ENCODE measurements around the gene NUTF2.

DNA sequence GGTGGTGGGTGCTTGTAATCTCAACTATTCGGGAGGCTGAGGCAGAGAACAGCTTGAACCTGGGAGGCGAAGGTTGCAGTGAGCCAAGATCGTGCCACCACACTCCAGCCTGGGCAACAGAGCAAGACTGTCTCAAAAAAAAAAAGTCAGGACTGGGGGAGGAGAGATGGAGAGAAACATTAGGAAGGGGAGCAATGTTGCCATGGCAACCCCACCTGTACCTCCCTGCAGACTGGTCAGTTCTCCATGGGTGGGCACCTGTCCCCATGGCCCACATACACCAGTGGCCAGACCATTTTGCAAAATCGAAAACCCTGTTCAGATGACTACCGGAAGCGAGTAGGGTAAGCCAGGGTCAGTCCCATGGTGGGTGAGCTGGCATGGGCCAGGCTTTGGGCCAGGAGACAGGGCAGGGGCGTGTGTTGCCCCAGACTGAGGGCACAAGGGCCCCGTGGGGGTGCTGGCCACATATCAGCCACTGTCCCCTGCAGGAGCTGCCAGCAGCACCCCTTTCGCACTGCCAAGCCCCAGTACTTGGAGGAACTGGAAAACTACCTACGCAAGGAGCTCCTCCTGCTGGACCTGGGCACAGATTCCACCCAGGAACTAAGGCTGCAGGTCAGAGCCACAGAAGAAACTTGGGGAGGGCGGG, 26.0 kb upstream of the NUTF2 start:
- TF ChIP-seq BACH1 (IDR thresholded peaks at IDR 0.05; ENCODE audit: borderline replicate concordance) (no peak), HDAC6 (IDR thresholded peaks at IDR 0.05; ENCODE audit: unreplicated experiment) (no peak), POLR2AphosphoS5 (IDR thresholded peaks at IDR 0.05; ENCODE audit: low read length) (no peak), POLR2A (IDR thresholded peaks at IDR 0.05; ENCODE audit: low read depth, low read length) (no peak), CBX3 (IDR thresholded peaks at IDR 0.05; ENCODE audit: borderline replicate concordance, low read depth) (no peak), CHD2 (IDR thresholded peaks at IDR 0.05; ENCODE audit: borderline replicate concordance, low read depth, low read length) (no peak), HDAC2 (IDR thresholded peaks at IDR 0.05) (no peak), CREM (IDR thresholded peaks at IDR 0.05; ENCODE audit: low read depth) (no peak), HCFC1 (IDR thresholded peaks at IDR 0.05; ENCODE audit: low read length) (no peak)
- TF ChIP-seq, protein P1, sequence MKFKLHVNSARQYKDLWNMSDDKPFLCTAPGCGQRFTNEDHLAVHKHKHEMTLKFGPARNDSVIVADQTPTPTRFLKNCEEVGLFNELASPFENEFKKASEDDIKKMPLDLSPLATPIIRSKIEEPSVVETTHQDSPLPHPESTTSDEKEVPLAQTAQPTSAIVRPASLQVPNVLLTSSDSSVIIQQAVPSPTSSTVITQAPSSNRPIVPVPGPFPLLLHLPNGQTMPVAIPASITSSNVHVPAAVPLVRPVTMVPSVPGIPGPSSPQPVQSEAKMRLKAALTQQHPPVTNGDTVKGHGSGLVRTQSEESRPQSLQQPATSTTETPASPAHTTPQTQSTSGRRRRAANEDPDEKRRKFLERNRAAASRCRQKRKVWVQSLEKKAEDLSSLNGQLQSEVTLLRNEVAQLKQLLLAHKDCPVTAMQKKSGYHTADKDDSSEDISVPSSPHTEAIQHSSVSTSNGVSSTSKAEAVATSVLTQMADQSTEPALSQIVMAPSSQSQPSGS (IDR thresholded peaks at IDR 0.05; ENCODE audit: low read length) = no peak
- TF ChIP-seq, protein P2, sequence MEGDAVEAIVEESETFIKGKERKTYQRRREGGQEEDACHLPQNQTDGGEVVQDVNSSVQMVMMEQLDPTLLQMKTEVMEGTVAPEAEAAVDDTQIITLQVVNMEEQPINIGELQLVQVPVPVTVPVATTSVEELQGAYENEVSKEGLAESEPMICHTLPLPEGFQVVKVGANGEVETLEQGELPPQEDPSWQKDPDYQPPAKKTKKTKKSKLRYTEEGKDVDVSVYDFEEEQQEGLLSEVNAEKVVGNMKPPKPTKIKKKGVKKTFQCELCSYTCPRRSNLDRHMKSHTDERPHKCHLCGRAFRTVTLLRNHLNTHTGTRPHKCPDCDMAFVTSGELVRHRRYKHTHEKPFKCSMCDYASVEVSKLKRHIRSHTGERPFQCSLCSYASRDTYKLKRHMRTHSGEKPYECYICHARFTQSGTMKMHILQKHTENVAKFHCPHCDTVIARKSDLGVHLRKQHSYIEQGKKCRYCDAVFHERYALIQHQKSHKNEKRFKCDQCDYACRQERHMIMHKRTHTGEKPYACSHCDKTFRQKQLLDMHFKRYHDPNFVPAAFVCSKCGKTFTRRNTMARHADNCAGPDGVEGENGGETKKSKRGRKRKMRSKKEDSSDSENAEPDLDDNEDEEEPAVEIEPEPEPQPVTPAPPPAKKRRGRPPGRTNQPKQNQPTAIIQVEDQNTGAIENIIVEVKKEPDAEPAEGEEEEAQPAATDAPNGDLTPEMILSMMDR (IDR thresholded peaks at IDR 0.05 in 2 of 3, conservative IDR thresholded peaks at IDR 0.05 in 1 of 3; ENCODE audit: control insufficient read depth in 2 of 3, extremely low read depth in 1 of 3, insufficient read depth in 1 of 3, low read depth in 3 of 3, low read length in 3 of 3) = no peak
- TF ChIP-seq, protein P3, sequence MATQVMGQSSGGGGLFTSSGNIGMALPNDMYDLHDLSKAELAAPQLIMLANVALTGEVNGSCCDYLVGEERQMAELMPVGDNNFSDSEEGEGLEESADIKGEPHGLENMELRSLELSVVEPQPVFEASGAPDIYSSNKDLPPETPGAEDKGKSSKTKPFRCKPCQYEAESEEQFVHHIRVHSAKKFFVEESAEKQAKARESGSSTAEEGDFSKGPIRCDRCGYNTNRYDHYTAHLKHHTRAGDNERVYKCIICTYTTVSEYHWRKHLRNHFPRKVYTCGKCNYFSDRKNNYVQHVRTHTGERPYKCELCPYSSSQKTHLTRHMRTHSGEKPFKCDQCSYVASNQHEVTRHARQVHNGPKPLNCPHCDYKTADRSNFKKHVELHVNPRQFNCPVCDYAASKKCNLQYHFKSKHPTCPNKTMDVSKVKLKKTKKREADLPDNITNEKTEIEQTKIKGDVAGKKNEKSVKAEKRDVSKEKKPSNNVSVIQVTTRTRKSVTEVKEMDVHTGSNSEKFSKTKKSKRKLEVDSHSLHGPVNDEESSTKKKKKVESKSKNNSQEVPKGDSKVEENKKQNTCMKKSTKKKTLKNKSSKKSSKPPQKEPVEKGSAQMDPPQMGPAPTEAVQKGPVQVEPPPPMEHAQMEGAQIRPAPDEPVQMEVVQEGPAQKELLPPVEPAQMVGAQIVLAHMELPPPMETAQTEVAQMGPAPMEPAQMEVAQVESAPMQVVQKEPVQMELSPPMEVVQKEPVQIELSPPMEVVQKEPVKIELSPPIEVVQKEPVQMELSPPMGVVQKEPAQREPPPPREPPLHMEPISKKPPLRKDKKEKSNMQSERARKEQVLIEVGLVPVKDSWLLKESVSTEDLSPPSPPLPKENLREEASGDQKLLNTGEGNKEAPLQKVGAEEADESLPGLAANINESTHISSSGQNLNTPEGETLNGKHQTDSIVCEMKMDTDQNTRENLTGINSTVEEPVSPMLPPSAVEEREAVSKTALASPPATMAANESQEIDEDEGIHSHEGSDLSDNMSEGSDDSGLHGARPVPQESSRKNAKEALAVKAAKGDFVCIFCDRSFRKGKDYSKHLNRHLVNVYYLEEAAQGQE (IDR thresholded peaks at IDR 0.05; ENCODE audit: low read depth, low read length) = no peak
- TF ChIP-seq, protein P4, sequence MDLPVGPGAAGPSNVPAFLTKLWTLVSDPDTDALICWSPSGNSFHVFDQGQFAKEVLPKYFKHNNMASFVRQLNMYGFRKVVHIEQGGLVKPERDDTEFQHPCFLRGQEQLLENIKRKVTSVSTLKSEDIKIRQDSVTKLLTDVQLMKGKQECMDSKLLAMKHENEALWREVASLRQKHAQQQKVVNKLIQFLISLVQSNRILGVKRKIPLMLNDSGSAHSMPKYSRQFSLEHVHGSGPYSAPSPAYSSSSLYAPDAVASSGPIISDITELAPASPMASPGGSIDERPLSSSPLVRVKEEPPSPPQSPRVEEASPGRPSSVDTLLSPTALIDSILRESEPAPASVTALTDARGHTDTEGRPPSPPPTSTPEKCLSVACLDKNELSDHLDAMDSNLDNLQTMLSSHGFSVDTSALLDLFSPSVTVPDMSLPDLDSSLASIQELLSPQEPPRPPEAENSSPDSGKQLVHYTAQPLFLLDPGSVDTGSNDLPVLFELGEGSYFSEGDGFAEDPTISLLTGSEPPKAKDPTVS (IDR thresholded peaks at IDR 0.05; ENCODE audit: low read depth, low read length) = no peak

All from GM12878 (cell line).